ENCODE results near the gene DNAJC3.
"Not testable (repeated sequence)": the region's sequence is repeated elsewhere in the genome, so short reads cannot be mapped to it uniquely, and the experiment has no call there.

Gene DNAJC3

GRCh38 chr13:95749545-95749944 lies 72.6 kb downstream of the DNAJC3 start:
- no peak overlapping the region for H3K4me3 ChIP-seq (ENCODE audit: low read length)
- DNase-seq (ENCODE audit: low read depth), result no peak
- TF ChIP-seq CTCF (conservative IDR thresholded peaks at IDR 0.05; ENCODE audit: low read depth, low read length), result no peak

GRCh38 chr13:95752677-95753076 lies 75.7 kb downstream of the DNAJC3 start:
- H3K4me3 ChIP-seq (ENCODE audit: low read length), result no peak overlapping the region
- TF ChIP-seq CTCF (conservative IDR thresholded peaks at IDR 0.05; ENCODE audit: low read depth, low read length), result no peak
- DNase-seq (ENCODE audit: low read depth), result no peak

- TF ChIP-seq CTCF (conservative IDR thresholded peaks at IDR 0.05; ENCODE audit: low read depth, low read length), result no peak
- no peak overlapping the region for H3K4me3 ChIP-seq (ENCODE audit: low read length)
- DNase-seq (ENCODE audit: low read depth), result no peak
Measured at GRCh38 chr13:95754069-95754468, 77.1 kb downstream of the DNAJC3 start.

GRCh38 chr13:95756072-95756471 lies 79.1 kb downstream of the DNAJC3 start:
- DNase-seq (ENCODE audit: low read depth), result no peak
- no peak overlapping the region for H3K4me3 ChIP-seq (ENCODE audit: low read length)
- TF ChIP-seq CTCF (conservative IDR thresholded peaks at IDR 0.05; ENCODE audit: low read depth, low read length), result no peak

GRCh38 chr13:95762626-95763025 lies 85.7 kb downstream of the DNAJC3 start:
- not testable (repeated sequence) for H3K4me3 ChIP-seq (ENCODE audit: low read length); DNase-seq (ENCODE audit: low read depth)

GRCh38 chr13:95763601-95764000 lies 86.7 kb downstream of the DNAJC3 start:
- TF ChIP-seq CTCF (conservative IDR thresholded peaks at IDR 0.05; ENCODE audit: low read depth, low read length), result no peak
- DNase-seq (ENCODE audit: low read depth), result no peak
- H3K4me3 ChIP-seq (ENCODE audit: low read length), result no peak overlapping the region

- no peak for TF ChIP-seq CTCF (conservative IDR thresholded peaks at IDR 0.05; ENCODE audit: low read depth, low read length)
- DNase-seq (ENCODE audit: low read depth), result no peak
- H3K4me3 ChIP-seq (ENCODE audit: low read length), result no peak overlapping the region
Measured at GRCh38 chr13:95771905-95772304, 95.0 kb downstream of the DNAJC3 start.

GRCh38 chr13:95779522-95779921 lies 102.6 kb downstream of the DNAJC3 start:
- no peak overlapping the region for H3K4me3 ChIP-seq (ENCODE audit: low read length)
- DNase-seq (ENCODE audit: low read depth), result no peak
- no peak for TF ChIP-seq CTCF (conservative IDR thresholded peaks at IDR 0.05; ENCODE audit: low read depth, low read length)

Data from retinal pigment epithelial cell (primary cell).